Stimulated activated CD8-positive, alpha-beta memory T cell treated with anti-CD3 and anti-CD28 coated beads, Interleukin-12 subunit alpha, Interleukin-12 subunit beta, amount 100 ng/mL, for 1 hour (primary cell): Measurements from ENCODE around the gene RPTN.
A peak's percentile ranks its signal among the peaks of the same experiment; 100 is the strongest.

Experiments
- DNase-seq: peaks from one replicate; pipeline ENCODE4 v3.0.0-alpha.2; 2020; ENCODE audit warnings: low read depth

Gene RPTN, protein sequence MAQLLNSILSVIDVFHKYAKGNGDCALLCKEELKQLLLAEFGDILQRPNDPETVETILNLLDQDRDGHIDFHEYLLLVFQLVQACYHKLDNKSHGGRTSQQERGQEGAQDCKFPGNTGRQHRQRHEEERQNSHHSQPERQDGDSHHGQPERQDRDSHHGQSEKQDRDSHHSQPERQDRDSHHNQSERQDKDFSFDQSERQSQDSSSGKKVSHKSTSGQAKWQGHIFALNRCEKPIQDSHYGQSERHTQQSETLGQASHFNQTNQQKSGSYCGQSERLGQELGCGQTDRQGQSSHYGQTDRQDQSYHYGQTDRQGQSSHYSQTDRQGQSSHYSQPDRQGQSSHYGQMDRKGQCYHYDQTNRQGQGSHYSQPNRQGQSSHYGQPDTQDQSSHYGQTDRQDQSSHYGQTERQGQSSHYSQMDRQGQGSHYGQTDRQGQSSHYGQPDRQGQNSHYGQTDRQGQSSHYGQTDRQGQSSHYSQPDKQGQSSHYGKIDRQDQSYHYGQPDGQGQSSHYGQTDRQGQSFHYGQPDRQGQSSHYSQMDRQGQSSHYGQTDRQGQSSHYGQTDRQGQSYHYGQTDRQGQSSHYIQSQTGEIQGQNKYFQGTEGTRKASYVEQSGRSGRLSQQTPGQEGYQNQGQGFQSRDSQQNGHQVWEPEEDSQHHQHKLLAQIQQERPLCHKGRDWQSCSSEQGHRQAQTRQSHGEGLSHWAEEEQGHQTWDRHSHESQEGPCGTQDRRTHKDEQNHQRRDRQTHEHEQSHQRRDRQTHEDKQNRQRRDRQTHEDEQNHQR

DNA sequence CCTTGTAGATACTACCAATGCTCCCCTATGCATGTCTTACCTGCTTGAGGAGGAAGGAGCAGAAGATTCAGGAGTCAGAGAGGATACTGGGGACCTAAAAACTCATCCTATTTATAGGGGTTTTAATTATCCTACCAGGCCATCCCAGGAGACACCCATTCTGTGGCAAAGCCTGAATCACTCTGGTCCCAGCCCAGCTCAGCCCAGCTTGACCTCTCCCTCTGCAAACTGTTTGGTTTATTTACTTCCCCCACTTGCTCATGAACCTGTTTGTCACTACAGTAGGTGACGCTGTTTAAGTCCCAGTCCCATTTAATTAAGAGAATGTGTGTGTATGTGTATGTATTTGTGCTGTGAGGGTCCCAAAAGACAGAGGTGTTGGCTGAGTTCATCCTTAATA lies at the start of gene RPTN:
Gene RPTN, minus strand, starts transcription at position 85 of the 400 bp plus-strand sequence. CDS start 1,339 bp downstream, outside the sequence.
- DNase-seq: no peak

DNA sequence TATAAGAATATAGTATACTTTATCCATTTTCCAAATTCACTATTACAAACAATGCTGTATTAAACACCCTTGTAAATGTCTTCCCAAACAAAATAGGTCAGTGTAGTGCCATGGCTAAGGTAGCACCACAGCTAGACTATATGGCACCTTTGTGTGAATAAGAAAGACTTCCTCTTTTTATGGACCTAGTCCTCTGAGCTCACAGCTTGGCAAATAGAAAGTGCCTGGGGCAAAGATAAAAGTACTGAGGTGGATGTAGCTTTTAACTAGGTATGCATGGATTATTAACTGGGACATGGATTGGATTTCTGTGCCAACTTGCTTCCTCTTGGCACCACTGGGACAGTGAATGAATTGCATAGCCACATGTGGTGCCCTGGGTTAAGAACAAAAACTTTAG lies 40.0 kb upstream of the RPTN start:
- DNase-seq: no peak

DNA sequence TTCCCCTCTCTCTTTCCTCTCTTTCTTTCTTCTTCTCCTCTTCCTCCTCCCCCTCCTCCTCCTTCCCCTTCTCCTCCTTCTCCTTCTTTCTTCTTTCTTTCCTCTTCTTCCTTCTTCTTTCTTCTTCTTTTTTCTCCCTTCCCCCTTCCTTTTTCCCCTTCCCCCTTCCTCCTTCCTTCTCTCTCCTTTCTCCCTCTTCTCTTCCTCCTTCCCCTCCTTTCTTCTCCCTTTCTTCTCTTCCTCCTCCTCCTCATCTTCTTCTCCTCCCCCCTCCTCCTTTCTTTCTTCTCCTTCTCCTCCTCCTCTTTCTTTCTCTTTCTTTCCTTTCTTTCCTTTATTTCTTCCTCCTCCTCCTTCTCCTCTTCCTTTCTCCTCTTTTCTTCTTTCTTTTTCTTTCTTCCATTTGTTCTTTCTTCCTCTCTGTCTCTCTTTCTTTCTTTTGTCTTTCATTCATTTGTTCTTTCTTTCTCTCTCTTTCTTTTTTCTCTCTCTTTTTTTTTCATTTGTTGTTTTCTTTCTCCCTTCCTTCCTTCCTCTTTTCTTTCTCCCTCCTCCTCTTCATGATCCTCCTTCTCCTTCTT lies 38.4 kb upstream of the RPTN start:
- no peak for DNase-seq

DNA sequence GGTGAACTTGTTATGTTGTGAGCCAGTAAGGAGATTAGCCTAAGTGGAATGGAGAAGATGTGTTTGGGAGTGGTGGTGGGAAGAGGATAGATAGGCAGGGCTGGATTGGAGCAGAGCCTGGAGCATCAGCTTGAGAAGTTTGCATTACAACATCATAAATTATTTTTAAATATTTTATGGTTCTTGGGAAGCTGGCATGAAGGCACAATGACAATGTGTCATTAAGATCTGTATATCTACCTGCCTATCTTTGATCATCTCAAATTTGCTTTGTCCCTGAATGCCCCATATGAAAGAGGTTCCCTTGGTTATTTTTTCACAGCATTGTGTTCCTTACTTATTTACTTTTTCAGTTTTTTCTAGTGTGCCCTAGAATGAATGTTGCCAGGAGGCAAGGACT lies 32.7 kb upstream of the RPTN start:
- DNase-seq: no peak

DNA sequence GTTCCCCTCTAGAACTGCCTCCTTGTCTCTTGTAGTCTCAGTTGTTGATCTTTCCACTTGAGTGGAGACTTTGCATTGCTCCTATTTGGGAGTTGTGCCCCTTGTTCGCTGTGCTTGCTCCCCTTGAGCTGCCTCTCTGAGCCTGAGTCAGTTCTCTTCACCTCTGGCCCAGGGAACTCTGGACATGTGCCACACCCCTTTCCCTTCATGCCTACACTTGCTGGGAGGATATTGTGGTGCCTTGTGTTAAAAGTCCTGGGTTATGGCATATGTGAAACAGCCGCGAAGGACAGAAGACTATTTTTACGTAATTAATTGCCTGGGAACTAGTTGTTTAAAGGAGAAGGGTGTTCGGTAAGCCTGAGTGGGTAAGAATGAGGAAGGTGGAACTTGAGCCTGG lies 32.2 kb upstream of the RPTN start:
- DNase-seq: no peak

DNA sequence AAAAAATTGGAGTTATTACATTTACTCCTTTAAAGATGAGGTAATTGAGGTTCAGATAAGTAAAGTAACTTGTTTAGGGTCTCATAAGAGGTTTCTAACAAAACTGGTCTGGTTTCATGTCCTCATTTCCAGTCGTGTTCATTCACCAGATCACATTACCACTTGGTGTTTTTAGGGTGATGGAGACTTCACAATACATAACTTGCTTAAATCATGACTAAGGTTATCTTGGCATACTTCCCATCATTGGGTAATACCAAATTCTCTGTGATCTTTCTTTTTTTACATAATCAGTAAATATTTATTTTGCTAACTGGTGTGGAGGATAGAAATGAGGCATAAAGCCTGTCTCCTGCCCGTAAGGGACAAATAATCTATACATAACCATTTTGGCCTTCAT lies 31.6 kb upstream of the RPTN start:
- DNase-seq: no peak

DNA sequence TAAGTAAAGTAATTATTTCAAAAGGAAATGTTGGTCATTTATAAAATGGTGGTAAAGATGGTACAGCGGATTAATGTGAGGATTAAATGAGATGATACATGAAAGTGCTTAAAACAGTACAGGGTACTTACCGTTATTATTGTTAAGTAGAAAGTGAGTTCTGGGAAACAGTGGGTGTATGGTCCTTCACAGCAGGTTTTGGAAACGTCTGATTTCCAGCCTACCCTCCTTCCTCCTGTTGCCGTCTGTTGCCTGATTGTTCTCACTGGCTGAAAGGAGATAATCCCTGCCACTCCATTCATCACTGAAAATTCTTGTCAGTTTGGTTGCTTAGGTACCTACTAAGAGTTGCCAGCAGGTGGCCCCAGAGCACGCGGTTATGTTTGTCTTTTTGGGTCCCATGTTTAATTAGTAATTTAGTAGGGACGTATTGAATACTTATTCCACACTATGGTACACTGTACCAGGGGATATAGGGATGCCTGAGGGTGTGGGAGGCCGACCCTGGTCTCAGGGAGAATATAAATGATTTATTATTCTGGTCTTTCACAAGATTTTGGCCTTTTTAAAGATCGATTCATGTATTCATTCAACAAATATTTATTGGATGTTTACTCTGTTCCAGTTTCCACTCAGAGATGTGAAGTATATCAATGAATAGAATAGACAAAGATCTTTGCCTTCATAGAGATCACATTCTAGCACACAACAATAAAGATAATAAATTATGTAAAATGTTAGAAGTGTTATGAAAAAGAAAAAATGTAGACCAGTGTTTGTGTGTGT lies 30.8 kb upstream of the RPTN start:
- peak; percentile 40 for DNase-seq

DNA sequence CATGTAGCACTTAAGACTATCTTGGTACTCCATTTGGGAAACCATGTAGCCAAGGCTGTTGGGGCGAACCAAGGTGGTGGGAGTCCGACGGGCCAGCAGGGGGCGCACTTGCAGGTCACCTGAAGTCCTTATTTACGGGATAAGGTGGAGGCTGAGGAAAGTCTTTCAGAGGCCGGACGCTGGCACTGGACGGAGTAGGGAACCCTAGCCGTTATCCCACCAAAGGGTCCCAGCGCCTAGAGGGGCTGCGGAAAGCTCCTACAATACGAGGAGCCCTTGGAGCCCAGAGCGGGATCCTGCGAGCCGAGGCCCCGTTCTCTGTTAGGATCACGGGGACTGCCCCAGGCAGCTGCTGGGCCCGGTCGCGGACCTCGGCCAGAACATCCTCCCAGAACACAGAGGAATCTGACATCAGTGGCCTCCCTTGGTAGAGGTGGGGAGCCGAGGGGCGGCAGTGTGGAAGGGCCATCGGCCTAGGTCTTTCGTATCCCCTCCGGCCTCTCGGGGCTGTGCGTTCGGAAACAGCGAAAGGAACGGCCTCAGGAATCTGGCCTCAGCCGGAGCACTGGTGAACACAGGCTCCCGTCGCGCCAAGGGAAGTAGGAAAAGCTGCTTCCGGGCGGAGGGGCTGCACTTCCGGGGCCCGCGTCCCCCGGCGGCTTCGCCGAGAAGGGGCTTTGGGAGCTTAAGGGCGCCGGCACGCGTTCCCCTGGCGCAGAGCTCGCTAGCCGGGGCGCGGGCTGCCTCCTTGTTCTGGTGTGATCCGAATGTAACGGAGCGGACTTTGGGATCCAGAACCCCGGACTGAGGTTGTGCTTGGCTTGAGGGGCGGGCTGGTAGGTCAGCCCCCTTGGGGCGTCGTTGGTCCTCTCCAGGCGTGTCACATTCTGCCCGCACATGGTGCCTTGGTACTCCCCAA lies 29.9 kb upstream of the RPTN start:
- peak; percentile 70 for DNase-seq

DNA sequence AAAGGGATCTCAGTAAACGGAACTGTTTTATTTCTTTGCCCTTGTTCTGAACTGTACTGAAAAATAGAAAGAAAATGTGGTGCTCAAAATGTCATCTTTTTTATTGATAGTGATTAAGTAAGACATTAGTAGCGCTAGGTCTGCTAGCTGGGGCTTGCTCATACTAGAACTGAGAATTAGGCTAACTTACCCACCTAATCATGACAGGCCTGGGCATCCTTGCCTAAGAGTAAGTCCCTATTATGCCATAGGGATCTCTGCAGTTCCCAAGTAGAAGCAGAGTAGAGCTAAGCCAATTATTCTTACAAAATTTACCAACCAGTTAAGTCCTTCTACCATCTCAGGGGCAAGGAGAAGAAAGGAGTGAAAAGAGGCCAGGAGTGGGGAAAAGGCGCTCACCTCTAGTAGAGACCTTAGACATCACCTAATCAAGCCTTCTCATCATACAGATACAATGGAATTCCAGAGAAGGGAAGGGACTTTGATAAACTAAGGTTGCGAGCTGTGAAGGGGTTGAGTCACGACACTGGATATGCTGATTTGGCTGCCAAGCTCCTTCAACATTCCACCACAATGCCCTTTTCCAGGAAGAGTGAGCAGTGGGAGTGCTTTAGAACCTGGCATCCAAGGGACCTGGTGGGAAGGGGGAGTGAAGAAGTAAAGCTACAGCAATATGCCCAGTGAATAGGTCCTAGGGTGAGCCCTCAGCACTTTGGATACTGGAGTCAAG lies 27.7 kb upstream of the RPTN start:
- DNase-seq: no peak

DNA sequence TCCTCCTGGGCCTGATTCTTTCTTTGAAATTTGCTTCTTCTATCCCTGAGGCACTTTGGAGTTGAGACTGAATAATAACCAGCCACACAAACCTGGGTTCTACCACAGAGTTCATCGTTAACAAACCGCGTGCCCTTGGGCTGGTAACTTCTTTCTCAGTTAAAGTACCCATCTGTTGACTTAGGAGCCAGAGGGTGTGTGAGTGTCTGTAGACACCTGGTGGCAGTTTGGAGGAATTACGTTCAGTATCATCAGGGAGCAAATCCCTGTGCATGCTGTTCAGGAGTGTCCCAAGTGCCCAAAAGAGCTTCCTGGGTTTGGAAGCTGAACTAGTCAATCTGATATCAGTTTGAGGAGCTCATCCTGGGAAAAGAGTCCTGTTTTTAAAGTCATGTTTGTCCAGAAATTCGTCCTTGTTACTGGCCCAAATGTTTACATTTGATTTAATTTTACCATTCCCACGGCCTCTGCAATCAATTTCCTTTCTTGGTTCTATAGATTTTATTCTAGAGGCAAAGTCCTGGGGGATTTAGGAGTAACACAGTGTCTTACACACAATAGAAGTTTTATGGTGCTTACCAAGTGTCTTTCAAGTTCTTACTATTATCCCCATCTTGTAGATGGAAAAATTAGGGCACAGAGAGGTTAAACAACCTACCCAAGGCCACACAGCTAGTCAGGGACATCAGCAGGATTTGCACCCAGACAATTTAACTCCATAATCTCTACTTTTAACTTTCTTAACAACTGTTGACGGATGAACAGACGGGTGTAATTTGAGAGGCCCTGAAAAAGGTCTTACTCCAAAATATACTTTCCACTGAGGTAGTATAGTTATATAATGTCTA lies 26.7 kb upstream of the RPTN start:
- DNase-seq: peak; percentile 15

DNA sequence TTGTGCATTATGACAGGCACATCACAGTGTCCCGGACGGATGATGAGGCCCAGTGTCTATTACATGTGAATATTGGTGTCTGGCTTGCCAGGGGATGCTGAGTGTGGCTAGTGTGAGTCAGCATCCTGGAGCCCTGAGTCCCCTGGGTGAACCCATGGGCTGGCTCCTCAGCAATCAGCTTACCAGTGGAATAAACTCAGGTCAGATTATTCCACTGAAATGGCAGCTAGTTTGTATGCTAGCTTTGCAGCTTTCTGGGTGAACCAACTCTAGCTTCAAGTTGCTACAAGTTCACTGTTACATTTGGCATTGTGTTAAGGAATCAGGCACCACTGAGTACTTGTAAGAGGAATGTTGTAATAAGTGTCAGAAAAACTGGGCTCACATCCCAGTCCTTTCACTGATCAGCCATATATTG lies 23.9 kb upstream of the RPTN start:
- DNase-seq: no peak

DNA sequence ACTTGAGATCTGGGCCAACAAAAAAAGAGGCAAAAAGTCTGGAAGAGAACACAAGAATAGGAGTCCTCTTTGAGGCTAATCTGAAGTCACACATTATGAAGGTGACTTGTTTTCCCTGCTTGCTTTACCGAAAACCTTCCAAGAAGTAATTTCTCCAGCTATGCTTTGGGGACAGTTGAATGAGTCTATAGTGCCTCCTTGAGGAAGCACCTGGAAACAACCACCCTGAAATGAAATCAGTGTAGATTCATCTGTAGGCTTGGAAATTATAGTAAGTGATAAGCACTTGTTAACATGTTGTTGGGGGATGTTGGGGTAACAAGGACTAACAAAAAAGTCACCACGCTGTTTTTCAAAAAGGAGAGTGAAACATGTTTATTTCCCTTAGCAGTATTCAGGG lies 23.4 kb upstream of the RPTN start:
- no peak for DNase-seq

DNA sequence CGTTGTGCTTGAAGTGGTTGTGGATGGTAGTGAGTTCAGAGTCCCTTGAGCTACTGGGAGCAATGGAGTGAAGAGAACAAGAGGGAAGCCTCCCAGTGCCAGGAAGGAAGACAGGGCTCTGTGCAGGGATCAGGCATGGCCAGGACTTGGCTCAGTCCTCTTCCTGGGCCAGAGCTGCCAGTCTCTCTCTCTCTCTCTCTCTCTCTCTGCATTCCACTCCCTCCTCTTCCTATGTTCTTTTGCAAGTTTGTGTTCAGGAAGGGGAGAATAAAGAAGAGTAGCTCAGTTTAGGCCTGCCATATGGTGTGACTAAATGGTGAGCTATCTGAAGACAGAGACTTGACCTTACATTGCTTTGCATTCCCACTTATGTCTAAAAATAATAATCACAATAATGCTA lies 20.5 kb upstream of the RPTN start:
- no peak for DNase-seq

DNA sequence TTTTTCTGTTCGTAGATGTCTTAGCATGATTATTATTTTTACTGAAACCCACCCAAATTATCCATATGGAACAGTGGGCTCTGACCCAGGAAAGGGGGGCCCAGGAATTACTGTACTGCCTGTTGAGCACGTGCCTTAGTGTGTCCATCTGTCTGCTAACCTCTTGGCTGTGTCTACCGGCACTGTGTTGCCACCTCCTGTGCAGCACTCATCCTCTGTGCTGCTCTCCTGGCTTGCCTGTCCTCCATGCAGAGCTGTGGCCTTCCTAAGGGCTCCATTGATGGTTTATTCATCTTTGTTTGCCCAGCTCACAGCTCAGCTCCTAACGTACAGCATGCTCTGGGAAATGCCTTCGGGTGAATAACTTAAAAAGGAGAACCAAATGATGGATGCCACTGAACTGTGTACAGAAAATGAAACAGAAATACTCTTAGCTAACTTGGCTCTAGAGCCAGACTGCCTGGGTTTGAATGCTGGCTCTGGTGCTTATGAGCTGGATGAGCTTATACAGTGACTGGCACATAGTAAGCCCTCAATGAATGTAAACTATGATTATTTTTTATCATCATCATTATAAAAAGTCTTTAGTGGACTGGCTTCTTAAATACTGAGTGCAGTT lies 11.4 kb upstream of the RPTN start:
- no peak for DNase-seq

DNA sequence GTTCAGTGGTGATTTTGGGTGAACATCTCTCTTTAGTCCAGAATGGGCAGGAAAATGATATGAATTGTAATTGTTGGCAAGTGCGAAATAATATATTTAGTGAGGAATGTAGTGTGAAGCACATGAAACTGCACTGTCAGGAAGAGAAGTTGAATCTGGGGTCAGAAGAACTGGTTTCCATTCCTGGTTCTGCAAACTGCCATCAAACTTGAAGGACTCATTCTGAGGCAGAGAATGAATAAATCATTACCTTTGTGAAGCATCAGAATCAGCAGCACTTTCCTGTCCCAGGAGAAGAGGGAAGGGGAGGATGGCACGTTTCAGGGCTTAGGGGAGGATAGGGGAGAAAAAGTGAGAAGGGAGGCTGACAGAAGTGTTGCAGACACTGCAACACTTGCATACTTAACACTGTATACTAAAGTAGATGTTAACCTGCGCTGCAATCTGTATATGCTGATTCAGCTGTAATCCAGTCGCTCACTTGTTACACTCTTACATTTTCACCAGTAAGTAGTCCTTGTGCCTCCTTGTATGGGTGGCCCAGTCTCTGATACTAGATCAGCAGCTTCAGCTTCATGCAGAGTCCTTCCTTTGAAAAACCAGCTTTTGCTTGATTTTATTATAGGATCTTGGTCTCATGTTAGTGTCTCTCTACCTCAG lies 10.5 kb upstream of the RPTN start:
- DNase-seq: no peak

DNA sequence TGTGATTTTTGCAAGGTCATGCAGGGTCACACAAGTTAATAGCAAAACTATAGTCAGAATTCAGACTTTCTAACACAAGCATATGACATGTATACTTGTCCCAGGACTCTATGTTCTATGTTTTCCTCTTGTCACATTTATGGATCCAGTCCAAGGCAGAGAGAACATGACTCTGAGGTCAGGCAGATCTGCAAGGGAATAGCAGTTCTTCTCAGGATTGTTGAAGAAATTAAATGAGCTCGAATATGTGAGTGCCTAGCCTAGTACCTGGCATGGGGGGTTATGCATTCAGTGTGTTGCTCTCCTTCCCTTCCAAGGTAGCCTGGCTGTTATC lies 9.5 kb upstream of the RPTN start:
- DNase-seq: no peak

DNA sequence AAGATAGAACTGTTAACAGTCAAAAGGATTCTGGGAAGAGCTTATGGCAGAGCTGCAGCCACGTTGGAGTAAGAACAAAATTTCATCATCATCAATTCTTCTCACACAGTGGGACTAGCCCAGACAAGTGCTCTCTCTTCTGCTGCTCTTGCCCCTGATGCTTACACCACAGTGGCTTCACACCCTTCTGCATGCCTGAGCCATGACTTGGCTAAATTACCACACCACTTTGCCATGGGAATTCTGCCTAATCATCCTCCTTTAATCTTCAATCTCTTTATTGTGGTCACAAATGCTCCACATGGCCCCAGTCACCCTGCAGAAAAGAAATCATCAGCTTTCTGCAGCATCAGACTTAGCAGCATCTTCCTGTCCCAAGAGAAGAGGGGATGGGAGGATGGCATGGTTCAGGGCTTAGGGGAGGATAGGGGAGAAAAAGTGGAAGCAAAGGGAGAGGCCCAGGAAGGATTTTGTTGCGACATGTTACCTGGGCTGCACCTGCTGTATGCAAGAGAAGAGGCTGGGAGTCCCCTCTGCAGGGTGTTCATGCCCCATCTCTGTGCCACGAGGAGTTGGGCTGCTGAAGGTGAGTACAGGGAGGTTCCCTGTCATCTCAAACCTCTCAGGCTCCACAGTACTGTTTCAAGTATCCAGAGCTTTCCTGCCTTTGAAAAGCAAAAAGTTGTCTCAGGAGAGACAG lies 9.0 kb upstream of the RPTN start:
- DNase-seq: no peak

DNA sequence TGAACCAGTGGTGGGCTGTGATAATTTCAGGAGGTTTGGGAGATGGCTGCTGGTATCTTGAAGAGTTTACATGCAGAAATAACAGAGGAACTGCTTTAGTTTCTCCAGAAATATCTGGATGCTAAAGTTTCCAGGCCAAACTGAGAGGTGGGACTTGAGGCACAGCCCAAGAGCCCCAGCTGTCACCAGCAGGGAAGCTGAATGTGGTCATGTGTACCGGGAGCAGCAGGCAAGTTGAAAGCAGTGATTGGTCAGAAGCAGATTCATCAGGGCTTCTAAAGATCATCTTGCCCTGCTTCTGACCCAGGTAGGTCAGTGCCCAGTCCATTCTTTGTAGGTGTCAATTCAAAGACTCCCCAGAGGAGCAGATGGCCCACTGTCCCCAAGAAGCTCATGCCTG lies 7.9 kb upstream of the RPTN start:
- no peak for DNase-seq
